Measurements from ENCODE around the gene MYBPH. TPM values are rescaled to one million over a fixed set of nuclear protein-coding genes. Genes with fewer than 3 reads are reported as not detected.
A peak's percentile ranks its signal among the peaks of the same experiment; 100 is the strongest.

Gene MYBPH
- total RNA-seq, 1 experiment from 2014 or later, result not detected

GRCh38 chr1:203149188-203149840 is 26.3 kb downstream of the MYBPH start:
- TF ChIP-seq CTCF (conservative IDR thresholded peaks at IDR 0.05), result no peak
- Histone ChIP-seq H4K5ac (ENCODE audit: insufficient read length, low read depth, low read length) (no peak overlapping the region), H2BK120ac (ENCODE audit: low read depth, low read length, poor library complexity, severe bottlenecking) (no peak overlapping the region), H3K9ac (ENCODE audit: extremely low read depth, insufficient read length, low read length) (no peak overlapping the region), H3K4ac (ENCODE audit: low read depth, low read length) (no peak overlapping the region), H3K27ac (ENCODE audit: insufficient read length, low read depth, low read length) (no peak overlapping the region), H3K79me1 (ENCODE audit: insufficient read depth, low read depth, low read length, poor library complexity, severe bottlenecking) (no peaks in the 10 kb centered on the region), H3K4me2 (ENCODE audit: insufficient read depth, insufficient read length, low read length) (no peak overlapping the region), H3K56ac (ENCODE audit: insufficient read length, low read depth, low read length) (no peak overlapping the region), H4K91ac (ENCODE audit: insufficient read length, low read depth, low read length) (no peak overlapping the region), H2BK15ac (ENCODE audit: low read depth, low read length) (no peak overlapping the region), H4K8ac (replicated peaks; ENCODE audit: insufficient read length, low read depth, low read length) (no peak overlapping the region), H3T11ph (ENCODE audit: low read length) (no peak overlapping the region), H2AK5ac (ENCODE audit: insufficient read length, low read length) (no peak overlapping the region), H2AFZ (ENCODE audit: low read length) (no peak overlapping the region), H4K20me1 (ENCODE audit: control insufficient read depth, insufficient read depth, insufficient read length) (no peaks in the 10 kb centered on the region), H3K23ac (ENCODE audit: insufficient read length, low read depth, low read length) (no peak overlapping the region), H3K4me1 (ENCODE audit: insufficient read depth, low read length) (peaks cover 24% of the 10 kb centered on the region), H3K27me3 (ENCODE audit: insufficient read depth, low read length) (no peaks in the 10 kb centered on the region), H3K23me2 (ENCODE audit: insufficient read length, low read depth, low read length, poor library complexity, severe bottlenecking) (no peaks in the 10 kb centered on the region), H3K18ac (ENCODE audit: insufficient read length, low read depth, low read length) (no peak overlapping the region), H3K79me2 (ENCODE audit: insufficient read depth, low read length) (no peaks in the 10 kb centered on the region), H2BK20ac (ENCODE audit: low read depth, low read length, poor library complexity, severe bottlenecking) (no peak overlapping the region), H2BK5ac (ENCODE audit: insufficient read length, low read length) (no peak overlapping the region), H2BK12ac (ENCODE audit: insufficient read length, low read depth, low read length) (no peak overlapping the region), H3K9me3 (ENCODE audit: control insufficient read depth, low read depth, low read length) (no peaks in the 10 kb centered on the region), H3K14ac (ENCODE audit: insufficient read depth, low read length) (no peak overlapping the region)
- Mint-ChIP-seq H3K36me3 (ENCODE audit: insufficient read depth in 1 of 3, low read depth in 3 of 3) (no peaks in the 10 kb centered on the region), H3K4me3 (no peak overlapping the region), H3K4me1 (peaks cover 82 to 97% of the 10 kb centered on the region in 2 experiments), H3K27ac (peak overlapping the region in 1 of 3 experiments; percentile 66; a peak in 3 of 7 replicates), H3K9me3 (no peaks in the 10 kb centered on the region; a peak in 1 of 5 replicates), H3K27me3 (ENCODE audit: low read depth) (no peaks in the 10 kb centered on the region; the same call in none of the 2 replicates)
- DNase-seq, result no peak
- WGBS (ENCODE audit: extremely low coverage, insufficient read length, low lambda C conversion rate), result no CpG with 5 or more reads among the region's 7 CpGs

All from H9 (cell line).